Brain microvascular endothelial cell (primary cell): ENCODE measurements around the gene TRAPPC6A.

Experiments
- DNase-seq: peaks from one replicate; pipeline ENCODE4 v3.0.0-alpha.2; 2020
- H3K27ac ChIP-seq: fragments of 250-450 bp; sonication (Bioruptor Pico); 2 replicates; pipeline ENCODE4 v1.5.1; 2020; ENCODE audit warnings: mild to moderate bottlenecking, moderate library complexity
- H3K27me3 ChIP-seq: fragments of 250-450 bp; sonication (Bioruptor Pico); replicated peaks from 2 replicates; pipeline ENCODE4 v1.5.1; 2020; ENCODE audit warnings: mild to moderate bottlenecking
- H3K36me3 ChIP-seq: fragments of 250-450 bp; sonication (Bioruptor Pico); replicated peaks from 2 replicates; pipeline ENCODE4 v1.5.1; 2020; ENCODE audit warnings: mild to moderate bottlenecking
- H3K4me3 ChIP-seq: 2 replicates; pipeline ENCODE4 v1.5.1; 2011; ENCODE audit warnings: low read depth, mild to moderate bottlenecking, control low read depth, low read length, moderate library complexity
- CTCF ChIP-seq: IDR thresholded peaks from 2 replicates; pipeline ENCODE4 v1.5.1; 2011; ENCODE audit warnings: low read depth, mild to moderate bottlenecking, moderate library complexity, low read length, control low read depth, inconsistent platforms; ENCODE audit errors: missing control alignments
- in situ Hi-C: cut with HindIII; loops from 2 replicates; pipeline ENCODE4 v1.10.0; 2017; ENCODE audit warnings: low sequenced_read_pairs, low pct_ligation_motif_present

TRAPPC6A gene

GRCh38 chr19:45141203-45141900 lies 36.7 kb downstream of the TRAPPC6A start:
- H3K36me3 ChIP-seq = peaks cover 19% of the 10 kb centered on the region
- DNase-seq = no peak
- no peak for TF ChIP-seq CTCF
- no peak overlapping the region for H3K4me3 ChIP-seq
- no peak overlapping the region for H3K27ac ChIP-seq
- in situ Hi-C loops = no loop called here
- H3K27me3 ChIP-seq = no peaks in the 10 kb centered on the region

GRCh38 chr19:45140533-45140932 lies 37.5 kb downstream of the TRAPPC6A start:
- TF ChIP-seq CTCF = no peak
- Histone ChIP-seq H3K4me3 (no peak overlapping the region), H3K27ac (no peak overlapping the region), H3K36me3 (peaks cover 19% of the 10 kb centered on the region), H3K27me3 (no peaks in the 10 kb centered on the region)
- no peak for DNase-seq
- in situ Hi-C loops = no loop called here

- H3K36me3 ChIP-seq = peaks cover 15% of the 10 kb centered on the region
- no peak for DNase-seq
- H3K27me3 ChIP-seq = no peaks in the 10 kb centered on the region
- no peak overlapping the region for H3K4me3 ChIP-seq
- no peak for TF ChIP-seq CTCF
- no peak overlapping the region for H3K27ac ChIP-seq
- in situ Hi-C loops = no loop called here
These were observed 37.9 kb downstream of the TRAPPC6A start for GRCh38 chr19:45140144-45140503.

- no peak for TF ChIP-seq CTCF
- no peaks in the 10 kb centered on the region for H3K27me3 ChIP-seq
- H3K4me3 ChIP-seq = no peak overlapping the region
- H3K27ac ChIP-seq = no peak overlapping the region
- in situ Hi-C loops = no loop called here
- H3K36me3 ChIP-seq = peaks cover 13% of the 10 kb centered on the region
- DNase-seq = no peak
These were observed 38.5 kb downstream of the TRAPPC6A start for GRCh38 chr19:45139286-45140143.

GRCh38 chr19:45138303-45138751 lies 39.7 kb downstream of the TRAPPC6A start:
- no peak for DNase-seq
- in situ Hi-C loops = no loop called here
- Histone ChIP-seq H3K4me3 (no peak overlapping the region), H3K36me3 (peaks cover 11% of the 10 kb centered on the region), H3K27me3 (no peaks in the 10 kb centered on the region), H3K27ac (no peak overlapping the region)
- TF ChIP-seq CTCF = no peak
